ENCODE data around the gene GLO1.

Gene GLO1

DNA sequence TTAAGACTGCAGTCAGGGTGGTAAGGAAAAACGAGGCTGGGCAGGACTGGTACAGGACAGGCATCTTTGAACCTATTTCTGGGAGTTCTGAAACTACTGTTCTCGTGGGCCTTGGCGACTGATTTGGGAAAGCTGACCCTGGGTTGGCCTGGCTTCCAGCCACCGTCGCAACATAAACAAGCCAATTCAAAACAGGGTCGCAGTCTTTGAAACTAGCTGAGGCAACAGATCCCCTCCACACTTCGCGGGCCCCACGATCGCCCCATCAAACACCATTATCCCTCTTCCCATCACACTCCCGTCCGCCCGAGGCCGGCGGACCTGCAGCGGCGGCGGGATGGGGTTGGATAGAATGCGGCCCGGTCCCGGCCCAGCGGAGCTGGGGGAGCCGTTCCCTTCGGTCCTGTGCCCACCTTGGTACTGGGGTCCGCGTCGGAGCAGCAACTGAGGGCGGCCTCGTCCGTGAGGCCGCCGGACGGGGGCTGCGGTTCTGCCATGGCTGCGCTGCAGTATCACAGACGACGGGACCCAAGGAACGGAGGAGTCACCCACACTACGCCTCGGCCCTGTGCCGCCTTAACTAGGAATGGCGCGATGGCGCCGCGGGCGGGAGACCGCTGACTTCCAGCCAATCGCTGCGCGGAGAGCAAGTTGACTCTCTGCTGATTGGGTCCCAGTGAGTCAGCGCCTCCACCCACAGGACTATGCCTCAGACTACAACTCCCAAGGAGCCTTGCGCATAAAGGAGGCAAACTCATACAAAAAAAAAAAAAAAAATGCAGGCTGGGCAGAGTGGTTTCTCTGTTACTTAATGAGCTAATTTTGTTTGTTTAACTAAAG lies at the start of gene GLO1:
Gene GLO1, minus strand, starts transcription at position 588 of the 840 bp plus-strand sequence. Its CDS starts 91 bp downstream, at position 497.
- DNase-seq, result peak; percentile 98
- peak; percentile 93 for TF ChIP-seq POLR2A (IDR thresholded peaks at IDR 0.05; ENCODE audit: low read length)
- no peak for TF ChIP-seq GATA1 (IDR thresholded peaks at IDR 0.05; ENCODE audit: low read depth, low read length)

DNA sequence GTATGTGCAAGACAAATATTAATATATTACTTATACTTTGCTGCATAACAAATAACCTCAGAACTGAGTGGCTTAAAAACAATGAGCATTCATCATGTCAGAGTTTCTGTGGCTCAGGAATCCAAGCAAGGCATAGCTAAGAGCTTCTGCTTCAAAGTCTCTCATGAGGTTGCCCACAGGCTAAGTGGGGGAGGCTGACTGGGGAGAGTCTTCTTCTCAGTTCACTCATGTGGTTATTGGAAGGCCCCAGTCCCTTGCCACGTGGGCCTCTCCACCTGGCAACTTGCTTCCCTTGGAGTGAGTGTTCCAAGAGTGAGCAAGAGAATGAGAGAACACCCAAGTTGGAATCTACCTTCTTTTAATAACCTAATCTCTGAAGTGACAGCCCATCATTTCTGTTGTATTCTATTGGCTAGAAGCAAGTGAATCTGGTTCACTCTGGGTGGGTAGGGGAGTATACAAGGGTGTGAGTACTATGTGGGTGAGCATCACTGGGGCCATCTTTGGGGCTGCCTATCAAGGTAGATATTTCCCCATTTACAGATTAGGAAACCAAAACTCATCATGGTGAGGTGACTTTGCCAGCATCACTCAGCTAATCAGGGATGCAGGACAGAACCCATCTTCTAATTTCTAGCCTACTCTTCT lies 48.1 kb upstream of the GLO1 start:
- no peak for DNase-seq
- TF ChIP-seq POLR2A (IDR thresholded peaks at IDR 0.05; ENCODE audit: low read length) (no peak), GATA1 (IDR thresholded peaks at IDR 0.05; ENCODE audit: low read depth, low read length) (no peak)

- DNase-seq, result no peak
- no peak for TF ChIP-seq POLR2A (IDR thresholded peaks at IDR 0.05; ENCODE audit: low read length)
- TF ChIP-seq GATA1 (IDR thresholded peaks at IDR 0.05; ENCODE audit: low read depth, low read length), result no peak
Measured at GRCh38 chr6:38749473-38749872, 46.5 kb upstream of the GLO1 start.

DNA sequence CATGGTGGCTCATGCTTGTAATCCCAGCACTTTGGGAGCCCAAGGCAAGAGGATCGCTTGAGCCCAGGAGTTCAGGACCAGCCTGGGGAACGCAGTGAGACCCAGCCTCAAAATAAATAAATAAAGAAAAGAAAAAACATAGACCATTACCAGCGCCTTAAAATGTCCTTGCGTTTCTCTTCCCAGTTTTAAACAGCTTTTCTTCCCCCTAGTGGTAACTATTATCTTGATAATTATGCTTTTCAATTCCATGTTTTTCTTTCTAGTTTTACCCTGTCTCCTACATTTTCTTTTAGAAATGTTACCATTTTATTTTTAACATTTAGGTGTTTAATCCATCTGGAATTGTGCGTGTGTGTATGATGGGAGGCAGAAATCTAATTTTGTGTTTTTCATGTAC lies 36.6 kb upstream of the GLO1 start:
- TF ChIP-seq GATA1 (IDR thresholded peaks at IDR 0.05; ENCODE audit: low read depth, low read length) (no peak), POLR2A (IDR thresholded peaks at IDR 0.05; ENCODE audit: low read length) (no peak)
- no peak for DNase-seq

DNA sequence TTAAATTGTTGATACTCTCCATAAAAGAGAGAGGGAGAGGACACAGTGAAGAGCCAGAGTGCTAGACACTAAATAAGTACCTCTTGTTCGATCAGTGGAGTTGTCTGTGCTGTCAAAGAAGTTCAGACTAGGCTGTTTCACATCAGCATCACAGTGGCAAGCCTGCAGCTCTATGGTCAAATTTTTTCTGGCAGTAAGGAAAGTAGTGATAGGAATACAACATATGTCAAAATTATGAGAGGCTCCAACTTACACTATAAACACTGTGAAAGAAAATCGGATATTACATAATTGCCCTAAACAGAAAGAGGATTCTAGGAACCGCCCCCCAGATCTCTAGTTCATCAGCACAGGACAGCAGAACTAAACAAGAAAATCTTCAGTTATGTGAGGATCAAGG lies 35.3 kb upstream of the GLO1 start:
- DNase-seq, result no peak
- no peak for TF ChIP-seq POLR2A (IDR thresholded peaks at IDR 0.05; ENCODE audit: low read length)
- TF ChIP-seq GATA1 (IDR thresholded peaks at IDR 0.05; ENCODE audit: low read depth, low read length), result no peak

GRCh38 chr6:38736951-38737350 lies 34.0 kb upstream of the GLO1 start:
- no peak for DNase-seq
- TF ChIP-seq POLR2A (IDR thresholded peaks at IDR 0.05; ENCODE audit: low read length) (no peak), GATA1 (IDR thresholded peaks at IDR 0.05; ENCODE audit: low read depth, low read length) (no peak)

- DNase-seq, result no peak
Measured at GRCh38 chr6:38730140-38730862, 27.4 kb upstream of the GLO1 start.

GRCh38 chr6:38728203-38728602 lies 25.3 kb upstream of the GLO1 start:
- DNase-seq, result no peak
- TF ChIP-seq GATA1 (IDR thresholded peaks at IDR 0.05; ENCODE audit: low read depth, low read length) (no peak), POLR2A (IDR thresholded peaks at IDR 0.05; ENCODE audit: low read length) (no peak)

More at GRCh38 chr6:38730140-38730862, 27.4 kb upstream of the GLO1 start:
- TF ChIP-seq POLR2A (IDR thresholded peaks at IDR 0.05; ENCODE audit: low read length), result no peak
- no peak for TF ChIP-seq GATA1 (IDR thresholded peaks at IDR 0.05; ENCODE audit: low read depth, low read length)

DNA sequence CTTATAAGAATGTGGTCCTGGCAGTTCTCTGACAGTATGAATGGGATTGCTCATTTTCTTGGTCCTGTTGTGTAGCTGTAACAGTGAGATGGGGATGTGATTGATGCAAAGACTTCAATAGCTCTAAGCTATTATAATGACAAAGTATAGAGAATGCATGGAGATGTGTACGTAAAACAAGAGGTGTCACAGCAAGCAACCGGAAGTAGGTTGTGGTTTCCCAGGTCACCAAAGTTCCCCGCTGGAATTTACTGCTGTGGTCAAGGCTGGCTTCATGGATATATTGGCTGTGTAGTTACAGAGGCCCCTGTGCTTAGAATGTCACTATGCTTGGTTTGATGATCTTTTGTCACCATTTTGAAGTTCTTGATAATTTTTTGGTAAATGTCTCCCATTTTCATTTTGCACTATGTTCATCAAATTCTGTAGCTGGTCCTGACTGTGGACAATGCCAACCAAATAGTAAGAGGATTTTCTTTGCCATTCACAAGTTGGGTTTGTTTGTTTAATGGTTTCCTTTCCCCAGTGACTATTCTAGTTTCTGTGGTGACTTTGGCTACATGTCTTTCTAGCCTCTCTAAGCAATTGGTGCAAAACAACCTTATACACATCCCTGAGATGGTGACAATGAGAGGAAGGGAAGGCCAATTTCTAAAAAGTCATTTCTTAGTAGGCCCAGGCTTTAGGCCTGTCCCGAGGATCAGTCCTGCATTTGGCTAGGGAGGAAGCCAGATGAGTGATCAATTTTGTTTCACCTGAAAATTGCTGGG lies 22.7 kb upstream of the GLO1 start:
- no peak for TF ChIP-seq GATA1 (IDR thresholded peaks at IDR 0.05; ENCODE audit: low read depth, low read length)
- no peak for TF ChIP-seq POLR2A (IDR thresholded peaks at IDR 0.05; ENCODE audit: low read length)
- no peak for DNase-seq

DNA sequence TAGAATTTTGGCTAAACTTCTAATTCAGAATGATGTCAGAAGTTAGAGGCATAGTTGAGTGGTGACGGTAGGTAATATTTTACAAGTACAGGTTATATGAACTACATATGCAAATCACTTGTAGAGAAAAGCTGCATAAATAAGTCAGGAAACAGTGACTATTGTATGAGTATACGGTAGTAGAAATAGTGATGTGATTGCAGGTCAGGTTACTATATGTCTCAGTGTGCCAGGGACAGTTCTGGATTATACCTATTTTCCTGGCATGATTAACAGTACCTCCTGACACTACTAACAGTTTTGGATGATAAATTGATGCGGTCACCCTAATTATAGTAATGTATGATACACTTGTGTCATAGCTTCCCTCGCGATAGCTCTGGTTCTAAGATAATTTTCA lies 21.4 kb upstream of the GLO1 start:
- no peak for DNase-seq
- TF ChIP-seq POLR2A (IDR thresholded peaks at IDR 0.05; ENCODE audit: low read length) (no peak), GATA1 (IDR thresholded peaks at IDR 0.05; ENCODE audit: low read depth, low read length) (no peak)

- DNase-seq, result no peak
- TF ChIP-seq POLR2A (IDR thresholded peaks at IDR 0.05; ENCODE audit: low read length) (no peak), GATA1 (IDR thresholded peaks at IDR 0.05; ENCODE audit: low read depth, low read length) (no peak)
Measured at GRCh38 chr6:38723783-38724182, 20.8 kb upstream of the GLO1 start.

GRCh38 chr6:38722727-38723334 lies 19.9 kb upstream of the GLO1 start:
- no peak for DNase-seq
- no peak for TF ChIP-seq POLR2A (IDR thresholded peaks at IDR 0.05; ENCODE audit: low read length)
- TF ChIP-seq GATA1 (IDR thresholded peaks at IDR 0.05; ENCODE audit: low read depth, low read length), result no peak

DNA sequence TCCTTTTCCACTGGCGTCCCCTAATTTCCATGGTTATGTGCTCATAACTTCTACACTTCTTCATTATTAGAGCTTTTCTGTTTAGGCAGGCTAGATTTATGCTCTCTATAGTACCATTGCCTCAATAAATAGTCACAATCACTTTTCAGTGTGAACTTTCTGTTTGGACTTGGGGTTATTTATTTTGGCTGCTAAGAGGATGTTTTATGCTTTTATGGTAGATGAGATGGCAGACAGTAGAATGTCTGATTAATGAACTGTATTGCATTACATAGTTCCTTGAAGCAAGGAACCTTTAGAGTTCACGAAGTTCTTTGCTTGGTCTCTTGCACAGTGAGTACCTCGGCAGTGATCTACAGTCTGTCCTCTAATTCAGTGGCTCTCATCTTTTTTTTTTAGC lies 19.1 kb upstream of the GLO1 start:
- no peak for TF ChIP-seq POLR2A (IDR thresholded peaks at IDR 0.05; ENCODE audit: low read length)
- TF ChIP-seq GATA1 (IDR thresholded peaks at IDR 0.05; ENCODE audit: low read depth, low read length), result no peak
- no peak for DNase-seq

Data from erythroblast (primary cell).